ENCODE data around the gene GLCCI1.

GLCCI1 gene

GRCh38 chr7:8134089-8134733 is 165.6 kb downstream of the GLCCI1 start:
- TF ChIP-seq CTCF (IDR thresholded peaks at IDR 0.05; ENCODE audit: insufficient read depth, low read length, missing control alignments): no peak
- POLR2A ChIA-PET: no interaction called here
- CTCF ChIA-PET: no interaction called here
- no peak overlapping the region for H3K4me3 ChIP-seq (ENCODE audit: low read depth, low read length)
- no peak for DNase-seq (ENCODE audit: low read depth, low spot score)

- no peak for DNase-seq (ENCODE audit: low read depth, low spot score)
- no peak overlapping the region for H3K4me3 ChIP-seq (ENCODE audit: low read depth, low read length)
- CTCF ChIA-PET: interaction anchor here (0.6 to 1.2 kb wide), 2 partner anchors 55 to 573 kb away, joined by 3 read pairs; no protein-coding TSS in a partner anchor
- TF ChIP-seq CTCF (IDR thresholded peaks at IDR 0.05; ENCODE audit: insufficient read depth, low read length, missing control alignments): no peak
- POLR2A ChIA-PET: no interaction called here
Measured at GRCh38 chr7:8135417-8135816, 166.8 kb downstream of the GLCCI1 start.

- no peak for DNase-seq (ENCODE audit: low read depth, low spot score)
- POLR2A ChIA-PET: no interaction called here
- no peak overlapping the region for H3K4me3 ChIP-seq (ENCODE audit: low read depth, low read length)
- CTCF ChIA-PET: interaction anchor here (1.2 kb wide), 1 partner anchor 54 kb away, joined by 3 read pairs; no protein-coding TSS in a partner anchor
- no peak for TF ChIP-seq CTCF (IDR thresholded peaks at IDR 0.05; ENCODE audit: insufficient read depth, low read length, missing control alignments)
Measured at GRCh38 chr7:8136051-8136730, 167.6 kb downstream of the GLCCI1 start.
